ENCODE data around the gene LY86.

The LY86 gene

DNA sequence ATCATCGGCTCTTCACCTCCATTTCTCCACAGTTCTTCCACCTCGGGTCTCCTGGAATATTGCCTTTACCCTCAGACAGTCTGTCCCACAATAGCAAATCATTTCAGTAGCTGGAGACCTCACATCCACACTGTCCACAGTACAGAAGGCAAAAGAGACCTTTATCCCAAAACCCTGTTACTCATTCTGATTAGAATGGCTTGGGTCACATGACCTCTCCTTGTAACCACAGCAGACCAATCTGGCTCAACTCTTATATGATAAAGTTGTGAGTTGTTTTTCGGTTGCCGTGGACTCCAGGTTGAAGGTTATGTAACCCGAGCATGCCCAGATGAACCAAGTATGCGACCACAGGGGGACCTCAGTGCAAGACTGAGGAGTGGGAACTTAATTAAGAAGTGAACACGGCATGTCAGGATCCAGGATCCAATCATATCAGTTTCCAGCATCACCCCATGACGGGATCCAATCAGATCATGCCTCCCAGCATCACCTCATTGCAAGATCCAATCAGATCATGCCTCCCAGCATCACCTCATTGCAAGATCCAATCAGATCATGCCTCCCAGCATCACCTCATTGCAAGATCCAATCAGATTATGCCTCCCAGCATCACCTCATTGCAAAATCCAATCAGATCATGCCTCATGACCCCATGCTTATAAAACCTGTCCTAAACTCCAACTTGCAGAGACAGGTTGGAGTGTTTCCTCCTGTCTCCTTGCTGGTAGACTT is 68.7 kb downstream of the LY86 start:
- TF ChIP-seq CTCF (IDR thresholded peaks at IDR 0.05; ENCODE audit: insufficient read depth, low read length, poor library complexity, severe bottlenecking) (no peak), EZH2phosphoT487 (conservative IDR thresholded peaks at IDR 0.05; ENCODE audit: low read length) (no peak)
- H3K27ac ChIP-seq (ENCODE audit: low read depth, low read length): no peak overlapping the region
- no peaks in the 10 kb centered on the region for H3K9me2 ChIP-seq (replicated peaks; ENCODE audit: insufficient read depth, low read length)
- H4K20me1 ChIP-seq (ENCODE audit: low read depth, low read length): no peaks in the 10 kb centered on the region
- no peak overlapping the region for H3K4me3 ChIP-seq (ENCODE audit: insufficient read depth, low read length, poor library complexity, severe bottlenecking)
- peaks cover 13% of the 10 kb centered on the region; the same call in 1 of the 2 replicates for H3K9me3 ChIP-seq (ENCODE audit: insufficient read depth, low read length)
- no peak overlapping the region for H3K9ac ChIP-seq (ENCODE audit: low read length)
- H3K27me3 ChIP-seq (ENCODE audit: low read length): no peaks in the 10 kb centered on the region
- no peaks in the 10 kb centered on the region for H3K36me3 ChIP-seq (ENCODE audit: low read length)
- no peak overlapping the region for H3K4me2 ChIP-seq (ENCODE audit: low read depth, low read length, poor library complexity, severe bottlenecking)
- H2AFZ ChIP-seq (ENCODE audit: low read depth, low read length, severe bottlenecking): no peak overlapping the region
- H3K79me2 ChIP-seq (ENCODE audit: insufficient read depth, low read length): no peaks in the 10 kb centered on the region
- H3F3A ChIP-seq (ENCODE audit: insufficient read depth): no peaks in the 10 kb centered on the region

GRCh38 chr6:6657820-6658217 is 69.3 kb downstream of the LY86 start:
- H3K27ac ChIP-seq (ENCODE audit: low read depth, low read length): no peak overlapping the region
- no peaks in the 10 kb centered on the region for H3F3A ChIP-seq (ENCODE audit: insufficient read depth)
- H3K4me2 ChIP-seq (ENCODE audit: low read depth, low read length, poor library complexity, severe bottlenecking): no peak overlapping the region
- peaks cover 13% of the 10 kb centered on the region; the same call in 1 of the 2 replicates for H3K9me3 ChIP-seq (ENCODE audit: insufficient read depth, low read length)
- no peaks in the 10 kb centered on the region for H4K20me1 ChIP-seq (ENCODE audit: low read depth, low read length)
- no peak overlapping the region for H3K4me3 ChIP-seq (ENCODE audit: insufficient read depth, low read length, poor library complexity, severe bottlenecking)
- no peak for TF ChIP-seq CTCF (IDR thresholded peaks at IDR 0.05; ENCODE audit: insufficient read depth, low read length, poor library complexity, severe bottlenecking)
- no peak for TF ChIP-seq EZH2phosphoT487 (conservative IDR thresholded peaks at IDR 0.05; ENCODE audit: low read length)
- H3K9ac ChIP-seq (ENCODE audit: low read length): no peak overlapping the region
- no peak overlapping the region for H2AFZ ChIP-seq (ENCODE audit: low read depth, low read length, severe bottlenecking)
- no peaks in the 10 kb centered on the region for H3K9me2 ChIP-seq (replicated peaks; ENCODE audit: insufficient read depth, low read length)
- no peaks in the 10 kb centered on the region for H3K36me3 ChIP-seq (ENCODE audit: low read length)
- H3K27me3 ChIP-seq (ENCODE audit: low read length): no peaks in the 10 kb centered on the region
- no peaks in the 10 kb centered on the region for H3K79me2 ChIP-seq (ENCODE audit: insufficient read depth, low read length)

- H3K9ac ChIP-seq (ENCODE audit: low read length): no peak overlapping the region
- no peak overlapping the region for H3K27ac ChIP-seq (ENCODE audit: low read depth, low read length)
- H3K4me2 ChIP-seq (ENCODE audit: low read depth, low read length, poor library complexity, severe bottlenecking): no peak overlapping the region
- H4K20me1 ChIP-seq (ENCODE audit: low read depth, low read length): no peaks in the 10 kb centered on the region
- H3K9me3 ChIP-seq (ENCODE audit: insufficient read depth, low read length): peaks cover 13% of the 10 kb centered on the region; the same call in 1 of the 2 replicates
- no peaks in the 10 kb centered on the region for H3K9me2 ChIP-seq (replicated peaks; ENCODE audit: insufficient read depth, low read length)
- H3K27me3 ChIP-seq (ENCODE audit: low read length): no peaks in the 10 kb centered on the region
- H3K36me3 ChIP-seq (ENCODE audit: low read length): no peaks in the 10 kb centered on the region
- H3F3A ChIP-seq (ENCODE audit: insufficient read depth): no peaks in the 10 kb centered on the region
- TF ChIP-seq CTCF (IDR thresholded peaks at IDR 0.05; ENCODE audit: insufficient read depth, low read length, poor library complexity, severe bottlenecking) (no peak), EZH2phosphoT487 (conservative IDR thresholded peaks at IDR 0.05; ENCODE audit: low read length) (no peak)
- H3K79me2 ChIP-seq (ENCODE audit: insufficient read depth, low read length): no peaks in the 10 kb centered on the region
- no peak overlapping the region for H3K4me3 ChIP-seq (ENCODE audit: insufficient read depth, low read length, poor library complexity, severe bottlenecking)
- H2AFZ ChIP-seq (ENCODE audit: low read depth, low read length, severe bottlenecking): peak overlapping the region; percentile 27
These were observed 71.2 kb downstream of the LY86 start for GRCh38 chr6:6659600-6660327.

Measured in SU-DHL-6 (cell line).